OCI-LY7 (cell line): ENCODE data around the gene TEX9. TPM values are rescaled to one million over a fixed set of nuclear protein-coding genes. Genes with fewer than 3 reads are reported as not detected.

ENCODE experiments used
- BruUV-seq: library from RNA; stranded (reverse); fragments of 400-500 nt; replicated peaks from 2 replicates; lab custom pipeline; 2021; lab: Mats Ljungman, UMichigan
- CTCF ChIA-PET: fragments of 300-600 bp; sonication (Branson Sonifier 250); formaldehyde crosslinking; loops from one replicate; lab custom pipeline; 2022; ENCODE audit warnings: antibody characterized with exemption; ENCODE audit not compliant: unreplicated experiment; lab: Charles Lee
- POLR2A ChIA-PET: fragments of 300-600 bp; sonication (Branson Sonifier 250); formaldehyde crosslinking; loops from one replicate; lab custom pipeline; 2022; ENCODE audit warnings: antibody characterized with exemption; lab: Charles Lee
- DNase-seq: peaks from one replicate; pipeline ENCODE4 v3.0.0-alpha.2; 2015; ENCODE audit warnings: low spot score
- H2AFZ ChIP-seq: fragments of 200-600 bp; sonication (generic), shearing (Covaris generic); 2 replicates; pipeline ENCODE4 v1.6.1; 2014; ENCODE audit warnings: mild to moderate bottlenecking, antibody characterized with exemption, low read length, moderate library complexity
- H3K27ac ChIP-seq: fragments of 200-600 bp; sonication (generic); 2 replicates; pipeline ENCODE4 v1.5.1; 2014; ENCODE audit warnings: mixed run types, low read depth, mild to moderate bottlenecking, moderate library complexity, low read length, inconsistent platforms; ENCODE audit not compliant: poor library complexity, severe bottlenecking
- H3K36me3 ChIP-seq: fragments of 200-600 bp; sonication (generic); 2 replicates; pipeline ENCODE4 v1.6.1; 2014; ENCODE audit warnings: mild to moderate bottlenecking, antibody characterized with exemption, low read length, moderate library complexity, mixed read lengths; ENCODE audit not compliant: insufficient read depth
- H3K4me1 ChIP-seq: fragments of 200-600 bp; sonication (generic); 2 replicates; pipeline ENCODE4 v1.5.1; 2014; ENCODE audit warnings: mild to moderate bottlenecking, low read length; ENCODE audit not compliant: insufficient read depth, poor library complexity, severe bottlenecking
- H3K4me2 ChIP-seq: fragments of 200-600 bp; sonication (generic); 2 replicates; pipeline ENCODE4 v1.6.1; 2014; ENCODE audit warnings: mild to moderate bottlenecking, low read length
- H3K4me3 ChIP-seq: fragments of 200-600 bp; sonication (generic); 2 replicates; pipeline ENCODE4 v1.5.1; 2014; ENCODE audit warnings: mild to moderate bottlenecking, low read depth, low read length; ENCODE audit not compliant: poor library complexity, severe bottlenecking
- H3K79me2 ChIP-seq: fragments of 200-600 bp; sonication (generic); 2 replicates; pipeline ENCODE4 v1.6.1; 2016; ENCODE audit warnings: low read depth, mild to moderate bottlenecking, low read length, moderate library complexity, mixed read lengths; ENCODE audit not compliant: insufficient read depth
- H3K9me2 ChIP-seq: fragments of 200-600 bp; sonication (generic); 2 replicates; pipeline ENCODE4 v1.6.1; 2016; ENCODE audit warnings: mild to moderate bottlenecking, low read length, mixed read lengths; ENCODE audit not compliant: insufficient read depth
- H3K9me3 ChIP-seq: fragments of 200-600 bp; sonication (generic); 2 replicates; pipeline ENCODE4 v1.6.1; 2014; ENCODE audit warnings: mild to moderate bottlenecking, mixed run types, low read length, mixed read lengths
- H4K20me1 ChIP-seq: fragments of 200-600 bp; sonication (generic); 2 replicates; pipeline ENCODE4 v1.6.1; 2014; ENCODE audit warnings: mild to moderate bottlenecking, antibody characterized with exemption, low read length, moderate library complexity, mixed read lengths; ENCODE audit not compliant: insufficient read depth
- EZH2phosphoT487 ChIP-seq: fragments of 200-600 bp; sonication (generic); IDR thresholded peaks from 2 replicates; pipeline ENCODE4 v1.6.1; 2018; ENCODE audit warnings: low read depth, borderline replicate concordance, mild to moderate bottlenecking, mixed run types, antibody characterized with exemption, low read length, moderate library complexity, mixed read lengths
- intact Hi-C: fragments of 100-400 bp; cut with micrococcal nuclease; formaldehyde crosslinking; loops from one replicate; pipeline ENCODE4 v1.10.0; 2022; ENCODE audit not compliant: unreplicated experiment
- total RNA-seq, 2 experiments: library from RNA; depleted of rRNA in 1 of 2; stranded (reverse); fragments of >200 nt in 1 of 2; shearing (Covaris generic) in 1 of 2; gene quantifications; 2 replicates each; pipeline ENCODE4 v1.2.3, GENCODE V29; 2014 to 2022
- TF ChIP-seq, protein P1 (sequence below): fragments of 200-600 bp; sonication (generic); conservative IDR thresholded peaks from 2 replicates; pipeline ENCODE4 v1.5.1; 2014; ENCODE audit warnings: mild to moderate bottlenecking, antibody characterized with exemption, low read length, moderate library complexity, mixed read lengths

The TEX9 gene
- total RNA-seq, 2 experiments from 2014 or later: 20.0 to 44.6 TPM

DNA sequence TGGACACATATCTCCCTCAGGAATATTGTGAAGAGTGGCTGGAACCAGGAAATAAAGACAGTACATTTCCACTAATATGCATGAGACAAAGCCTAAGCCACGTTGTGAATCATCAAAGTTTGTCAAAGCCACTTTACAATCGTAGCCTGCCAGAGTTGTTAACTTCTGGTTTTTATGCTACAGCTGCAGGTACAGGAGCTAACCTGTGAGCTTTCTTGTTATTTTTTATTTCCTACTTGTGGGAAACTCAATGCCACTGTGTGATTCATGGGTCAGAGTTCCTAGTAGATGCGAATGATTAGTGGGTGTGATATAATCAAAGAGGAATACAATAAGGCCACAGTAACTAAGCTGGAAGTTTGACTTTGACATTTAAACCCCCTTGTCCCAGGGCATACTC, 44.4 kb upstream of the TEX9 start:
- no TSS peak for BruUV-seq
- Histone ChIP-seq H3K4me2 (no peak overlapping the region), H3K4me3 (no peak overlapping the region), H2AFZ (no peak overlapping the region), H3K9me2 (no peaks in the 10 kb centered on the region), H3K36me3 (no peaks in the 10 kb centered on the region), H4K20me1 (no peaks in the 10 kb centered on the region), H3K9me3 (peaks cover 11% of the 10 kb centered on the region; the same call in 1 of the 2 replicates), H3K27ac (no peak overlapping the region), H3K4me1 (no peaks in the 10 kb centered on the region), H3K79me2 (no peaks in the 10 kb centered on the region)
- CTCF ChIA-PET: no interaction called here
- DNase-seq: no peak
- TF ChIP-seq EZH2phosphoT487: no peak
- POLR2A ChIA-PET: no interaction called here
- intact Hi-C loops: no loop called here

DNA sequence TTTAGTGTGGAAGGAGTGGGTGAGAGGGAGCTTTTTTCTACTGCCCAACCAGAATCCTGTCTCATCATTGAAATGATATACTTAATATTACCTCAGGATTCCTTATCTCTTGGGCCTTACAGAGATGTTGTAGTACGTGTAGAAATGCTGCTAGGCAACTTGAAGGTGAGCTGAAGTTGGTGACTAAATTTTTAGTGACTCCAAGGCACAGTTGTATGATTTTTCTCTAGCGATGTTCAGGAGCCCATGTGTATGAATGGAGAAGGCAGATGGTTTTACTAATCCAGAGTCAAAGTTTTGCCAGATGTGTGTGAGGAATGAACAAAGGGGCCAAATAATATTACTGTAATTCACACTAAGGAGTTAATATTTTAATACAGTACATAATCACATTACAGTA, 42.8 kb upstream of the TEX9 start:
- peaks cover 8% of the 10 kb centered on the region; the same call in 1 of the 2 replicates for H3K9me3 ChIP-seq
- H3K27ac ChIP-seq: no peak overlapping the region
- ChIA-PET POLR2A (interaction anchor here (0.7 kb wide), 1 partner anchor 18 kb away, joined by 3 read pairs; no protein-coding TSS in a partner anchor), CTCF (no interaction called here)
- intact Hi-C loops: no loop called here
- H4K20me1 ChIP-seq: no peaks in the 10 kb centered on the region
- H2AFZ ChIP-seq: no peak overlapping the region
- no peaks in the 10 kb centered on the region for H3K4me1 ChIP-seq
- DNase-seq: no peak
- no peak overlapping the region for H3K4me2 ChIP-seq
- no peaks in the 10 kb centered on the region for H3K9me2 ChIP-seq
- BruUV-seq: no TSS peak
- no peaks in the 10 kb centered on the region for H3K36me3 ChIP-seq
- no peak overlapping the region for H3K4me3 ChIP-seq
- no peaks in the 10 kb centered on the region for H3K79me2 ChIP-seq
- TF ChIP-seq, protein P1, sequence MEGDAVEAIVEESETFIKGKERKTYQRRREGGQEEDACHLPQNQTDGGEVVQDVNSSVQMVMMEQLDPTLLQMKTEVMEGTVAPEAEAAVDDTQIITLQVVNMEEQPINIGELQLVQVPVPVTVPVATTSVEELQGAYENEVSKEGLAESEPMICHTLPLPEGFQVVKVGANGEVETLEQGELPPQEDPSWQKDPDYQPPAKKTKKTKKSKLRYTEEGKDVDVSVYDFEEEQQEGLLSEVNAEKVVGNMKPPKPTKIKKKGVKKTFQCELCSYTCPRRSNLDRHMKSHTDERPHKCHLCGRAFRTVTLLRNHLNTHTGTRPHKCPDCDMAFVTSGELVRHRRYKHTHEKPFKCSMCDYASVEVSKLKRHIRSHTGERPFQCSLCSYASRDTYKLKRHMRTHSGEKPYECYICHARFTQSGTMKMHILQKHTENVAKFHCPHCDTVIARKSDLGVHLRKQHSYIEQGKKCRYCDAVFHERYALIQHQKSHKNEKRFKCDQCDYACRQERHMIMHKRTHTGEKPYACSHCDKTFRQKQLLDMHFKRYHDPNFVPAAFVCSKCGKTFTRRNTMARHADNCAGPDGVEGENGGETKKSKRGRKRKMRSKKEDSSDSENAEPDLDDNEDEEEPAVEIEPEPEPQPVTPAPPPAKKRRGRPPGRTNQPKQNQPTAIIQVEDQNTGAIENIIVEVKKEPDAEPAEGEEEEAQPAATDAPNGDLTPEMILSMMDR: no peak
- no peak for TF ChIP-seq EZH2phosphoT487

DNA sequence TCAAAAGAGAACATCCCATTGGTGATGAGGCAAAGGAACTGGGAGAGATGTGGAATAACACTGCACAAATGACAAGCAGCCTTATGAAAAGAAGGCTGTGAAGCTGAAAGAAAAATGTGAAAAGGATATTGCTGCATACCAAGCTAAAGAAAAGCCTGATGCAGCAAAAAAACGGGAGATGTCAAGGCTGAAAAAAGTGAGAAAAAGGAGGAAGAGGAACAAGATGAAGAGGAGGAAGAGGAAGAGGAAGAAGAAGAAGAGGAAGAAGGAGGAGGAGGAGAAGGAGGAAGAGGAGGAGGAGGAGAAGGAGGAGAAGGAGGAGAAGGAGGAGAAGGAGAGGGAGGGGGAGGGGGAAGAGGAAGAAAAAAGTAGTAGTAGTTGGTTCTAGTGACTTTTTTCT, 41.8 kb upstream of the TEX9 start:
- TF ChIP-seq, protein P1: no peak
- TF ChIP-seq EZH2phosphoT487: no peak
- no peak overlapping the region for H3K4me2 ChIP-seq
- intact Hi-C loops: no loop called here
- BruUV-seq: no TSS peak
- no peaks in the 10 kb centered on the region for H3K4me1 ChIP-seq
- no peaks in the 10 kb centered on the region for H3K9me2 ChIP-seq
- H3K79me2 ChIP-seq: no peaks in the 10 kb centered on the region
- CTCF ChIA-PET: interaction anchor here (0.7 kb wide), 1 partner anchor 27 kb away, joined by 6 read pairs; no protein-coding TSS in a partner anchor
- POLR2A ChIA-PET: interaction anchor here (0.6 kb wide), 2 partner anchors 15 to 16 kb away, joined by 6 to 7 read pairs; no protein-coding TSS in a partner anchor
- no peak overlapping the region for H2AFZ ChIP-seq
- H4K20me1 ChIP-seq: no peaks in the 10 kb centered on the region
- H3K36me3 ChIP-seq: no peaks in the 10 kb centered on the region
- no peak overlapping the region for H3K4me3 ChIP-seq
- no peaks in the 10 kb centered on the region for H3K9me3 ChIP-seq
- no peak for DNase-seq
- no peak overlapping the region for H3K27ac ChIP-seq
